ENCODE data around the gene ZBTB9. TPM values are rescaled to one million over a fixed set of nuclear protein-coding genes. Genes with fewer than 3 reads are reported as not detected.

ZBTB9 gene
- total RNA-seq = 1 to 10 TPM; 3.1 to 3.7 (median 3.4) TPM

DNA sequence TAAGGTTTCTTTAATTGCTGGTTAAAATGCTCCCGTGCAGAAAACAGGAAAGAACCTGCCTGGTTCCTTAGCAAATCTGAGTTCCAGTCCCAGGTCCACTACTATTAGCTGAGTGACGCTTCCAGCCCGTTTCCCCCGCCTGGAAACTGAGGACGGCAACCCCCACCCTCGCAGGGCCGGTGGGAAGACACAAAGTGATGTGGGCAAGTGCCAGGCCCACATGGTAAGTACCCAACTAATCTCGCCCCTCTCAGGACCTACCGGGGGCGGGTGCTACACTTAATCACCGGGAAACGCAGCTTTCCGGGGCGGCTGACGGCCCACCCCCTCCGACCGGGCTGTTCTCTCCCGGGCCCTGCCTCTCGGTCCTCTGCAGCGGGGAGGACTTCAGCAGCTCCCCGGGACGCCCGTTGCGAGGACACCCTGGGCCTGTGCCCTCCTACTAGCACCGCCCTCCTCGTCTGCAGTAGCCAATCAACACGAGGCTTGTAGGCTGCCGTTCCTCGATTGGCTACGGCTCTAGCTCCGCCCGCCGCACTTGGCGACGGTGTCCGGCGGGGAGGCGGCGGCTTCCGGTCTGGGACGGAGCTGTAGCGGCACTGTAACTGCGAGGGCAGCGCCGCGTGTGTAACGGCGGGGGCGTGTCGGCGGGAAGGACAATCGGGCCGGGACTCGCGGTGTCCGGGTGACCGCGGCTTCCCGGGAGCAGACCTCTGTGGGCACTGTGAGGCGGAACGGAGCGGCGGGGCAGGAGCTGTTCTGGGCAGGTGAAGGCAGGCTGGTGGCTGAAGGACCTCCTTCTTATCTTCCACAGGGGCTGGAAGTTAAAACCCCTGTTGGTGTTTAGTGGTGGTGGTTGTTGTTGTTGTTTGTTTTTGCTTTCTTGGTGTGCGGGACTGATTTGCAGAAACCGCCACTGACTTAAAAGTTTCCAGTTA is at the start of gene ZBTB9:
TSS of gene ZBTB9 (plus strand) at position 568 of the 938 bp plus-strand sequence. CDS start 525 bp downstream, outside the sequence.
- H3K27ac ChIP-seq = peak within 1 kb of the TSS; percentile 53 to 88 (median 82)
- peak; percentile 85 to 92 for TF ChIP-seq POLR2A (IDR thresholded peaks at IDR 0.05)
- peak; percentile 88 to 96 for TF ChIP-seq EP300 (IDR thresholded peaks at IDR 0.05)
- TF ChIP-seq CTCF (IDR thresholded peaks at IDR 0.05) = peak in 1 of 5 experiments; percentile 22
- peaks cover 0 to 31% (median 14%) of the 10 kb centered on the region in 4 donors for H3K4me1 ChIP-seq
- no peaks in the 10 kb centered on the region for H3K9me3 ChIP-seq
- H3K4me3 ChIP-seq = peak within 1 kb of the TSS; percentile 69 to 86 (median 77)
- H3K27me3 ChIP-seq = no peaks in the 10 kb centered on the region
- peak; percentile 95 to 96 for DNase-seq (ENCODE audit: low spot score in 2 of 2)
- H3K36me3 ChIP-seq = peaks cover 0 to 38% (median 4%) of the 10 kb centered on the region in 3 donors
- 0% methylated on average over 42 to 49 of the region's 65 CpGs for WGBS, 2 donors

- Histone ChIP-seq H3K9me3 (no peaks in the 10 kb centered on the region), H3K36me3 (peaks cover 0 to 4% (median 0%) of the 10 kb centered on the region in 3 donors), H3K27me3 (no peaks in the 10 kb centered on the region), H3K4me3 (no peak overlapping the region), H3K4me1 (peaks cover 0 to 8% (median 0%) of the 10 kb centered on the region in 4 donors), H3K27ac (no peak overlapping the region)
- no peak for DNase-seq (ENCODE audit: low spot score in 2 of 2)
- WGBS, 2 donors = 95 to 96% methylated on average over 17 of the region's 17 CpGs
- TF ChIP-seq POLR2A (IDR thresholded peaks at IDR 0.05) (no peak), CTCF (IDR thresholded peaks at IDR 0.05) (no peak), EP300 (IDR thresholded peaks at IDR 0.05) (no peak)
These were observed 49.5 kb upstream of the ZBTB9 start for GRCh38 chr6:33404884-33405283.

DNA sequence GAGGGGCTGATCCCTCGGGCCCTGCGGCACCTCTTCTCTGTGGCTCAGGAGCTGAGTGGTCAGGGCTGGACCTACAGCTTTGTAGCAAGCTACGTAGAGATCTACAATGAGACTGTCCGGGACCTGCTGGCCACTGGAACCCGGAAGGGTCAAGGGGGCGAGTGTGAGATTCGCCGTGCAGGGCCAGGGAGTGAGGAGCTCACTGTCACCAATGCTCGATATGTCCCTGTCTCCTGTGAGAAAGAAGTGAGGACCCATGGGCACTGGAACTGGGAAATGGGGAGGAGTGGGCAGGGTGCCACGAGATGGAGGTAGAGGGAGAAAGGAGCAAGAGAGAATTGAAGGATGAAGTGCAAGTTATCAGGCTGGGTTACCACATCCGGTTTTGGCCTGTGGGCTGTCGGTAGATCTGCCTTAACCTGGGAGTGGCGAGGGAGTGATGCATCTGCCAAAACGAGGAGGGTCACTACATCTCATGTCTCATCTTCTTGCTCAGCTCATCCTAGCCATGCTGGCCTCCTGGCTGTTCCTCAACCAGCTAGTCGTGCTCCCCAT is 48.9 kb upstream of the ZBTB9 start:
- no peak overlapping the region for H3K27ac ChIP-seq
- no peaks in the 10 kb centered on the region for H3K9me3 ChIP-seq
- H3K4me1 ChIP-seq = peaks cover 0 to 9% (median 0%) of the 10 kb centered on the region in 4 donors
- H3K4me3 ChIP-seq = no peak overlapping the region
- WGBS, 2 donors = 92 to 93% methylated on average over 15 of the region's 15 CpGs
- TF ChIP-seq POLR2A (IDR thresholded peaks at IDR 0.05) (no peak), EP300 (IDR thresholded peaks at IDR 0.05) (no peak), CTCF (IDR thresholded peaks at IDR 0.05) (no peak)
- no peak for DNase-seq (ENCODE audit: low spot score in 2 of 2)
- peaks cover 0 to 4% (median 0%) of the 10 kb centered on the region in 3 donors for H3K36me3 ChIP-seq
- no peaks in the 10 kb centered on the region for H3K27me3 ChIP-seq

GRCh38 chr6:33406126-33406525 is 48.2 kb upstream of the ZBTB9 start:
- Histone ChIP-seq H3K27me3 (no peaks in the 10 kb centered on the region), H3K27ac (no peak overlapping the region), H3K36me3 (peaks cover 0 to 4% (median 0%) of the 10 kb centered on the region in 3 donors), H3K4me3 (no peak overlapping the region), H3K4me1 (peaks cover 0 to 9% (median 0%) of the 10 kb centered on the region in 4 donors), H3K9me3 (no peaks in the 10 kb centered on the region)
- no peak for DNase-seq (ENCODE audit: low spot score in 2 of 2)
- WGBS, 2 donors = 92 to 97% methylated on average over 17 of the region's 17 CpGs
- TF ChIP-seq CTCF (IDR thresholded peaks at IDR 0.05) (no peak), POLR2A (IDR thresholded peaks at IDR 0.05) (no peak), EP300 (IDR thresholded peaks at IDR 0.05) (no peak)
